ENCODE data around the gene TMTC3. TPM values are rescaled to one million over a fixed set of nuclear protein-coding genes. Genes with fewer than 3 reads are reported as not detected.
A peak's percentile ranks its signal among the peaks of the same experiment; 100 is the strongest.

TMTC3 gene
- polyA plus RNA-seq, 1 of the 3 experiments (the other 2 are of a cell fraction) = 2.8 TPM

GRCh38 chr12:88202500-88202899 is 60.4 kb downstream of the TMTC3 start:
- Histone ChIP-seq H3K9me3 (no peaks in the 10 kb centered on the region), H3F3A (replicated peaks; ENCODE audit: insufficient read depth) (no peaks in the 10 kb centered on the region), H3K9ac (no peak overlapping the region), H4K20me1 (ENCODE audit: insufficient read depth) (no peaks in the 10 kb centered on the region), H2AFZ (ENCODE audit: low read depth) (no peak overlapping the region), H3K9me2 (no peaks in the 10 kb centered on the region), H3K27me3 (ENCODE audit: insufficient read depth) (no peaks in the 10 kb centered on the region), H3K79me2 (ENCODE audit: insufficient read depth) (no peaks in the 10 kb centered on the region), H3K4me1 (ENCODE audit: control insufficient read depth in 1 of 2, insufficient read depth in 2 of 2, low read depth in 1 of 2, low read length in 1 of 2) (no peaks in the 10 kb centered on the region), H3K27ac (ENCODE audit: low read depth in 2 of 2, low read length in 1 of 2) (no peak overlapping the region), H3K4me3 (ENCODE audit: low read depth in 2 of 2, low read length in 1 of 2) (no peak overlapping the region), H3K4me2 (no peak overlapping the region), H3K36me3 (replicated peaks in 1 of 2; ENCODE audit: control insufficient read depth in 1 of 2, insufficient read depth in 2 of 2, low read length in 1 of 2) (peaks cover 0 to 7% of the 10 kb centered on the region in 2 experiments)
- POLR2A ChIA-PET = no interaction called here
- TF ChIP-seq FOXJ3 (CRISPR knock-in tag; IDR thresholded peaks at IDR 0.05) (no peak), ZBTB33 (IDR thresholded peaks at IDR 0.05; ENCODE audit: borderline replicate concordance, low read depth) (no peak), MEF2A (IDR thresholded peaks at IDR 0.05; ENCODE audit: borderline replicate concordance, low read depth) (peak; percentile 57; the same call in 1 of the 2 replicates), FOSL2 (IDR thresholded peaks at IDR 0.05; ENCODE audit: borderline replicate concordance, low read depth) (no peak; the same call in 1 of the 2 replicates)
- DNase-seq = no peak
- CTCF ChIA-PET = no interaction called here
- 40% methylated on average over 2 of the region's 2 CpGs for WGBS (ENCODE audit: low lambda C conversion rate)

- ChIA-PET CTCF (no interaction called here), POLR2A (no interaction called here)
- H3K4me2 ChIP-seq = no peak overlapping the region
- H3K79me2 ChIP-seq (ENCODE audit: insufficient read depth) = no peaks in the 10 kb centered on the region
- no peaks in the 10 kb centered on the region for H3F3A ChIP-seq (replicated peaks; ENCODE audit: insufficient read depth)
- H2AFZ ChIP-seq (ENCODE audit: low read depth) = no peak overlapping the region
- no peaks in the 10 kb centered on the region for H3K4me1 ChIP-seq (ENCODE audit: control insufficient read depth in 1 of 2, insufficient read depth in 2 of 2, low read depth in 1 of 2, low read length in 1 of 2)
- H3K9ac ChIP-seq = no peak overlapping the region
- H3K36me3 ChIP-seq (replicated peaks in 1 of 2; ENCODE audit: control insufficient read depth in 1 of 2, insufficient read depth in 2 of 2, low read length in 1 of 2) = no peaks in the 10 kb centered on the region
- H3K27me3 ChIP-seq (ENCODE audit: insufficient read depth) = no peaks in the 10 kb centered on the region
- no peaks in the 10 kb centered on the region for H4K20me1 ChIP-seq (ENCODE audit: insufficient read depth)
- no peaks in the 10 kb centered on the region for H3K9me3 ChIP-seq
- H3K4me3 ChIP-seq (ENCODE audit: low read depth in 2 of 2, low read length in 1 of 2) = no peak overlapping the region
- H3K27ac ChIP-seq (ENCODE audit: low read depth in 2 of 2, low read length in 1 of 2) = no peak overlapping the region
- 52% methylated on average over 1 of the region's 1 CpG for WGBS (ENCODE audit: low lambda C conversion rate)
- TF ChIP-seq POLR2AphosphoS5 (IDR thresholded peaks at IDR 0.05; ENCODE audit: low read depth, low read length) = no peak
- no peak for TF ChIP-seq MEF2A (IDR thresholded peaks at IDR 0.05; ENCODE audit: borderline replicate concordance, low read depth)
- TF ChIP-seq CHD2 (IDR thresholded peaks at IDR 0.05; ENCODE audit: low read length, partially characterized antibody) = no peak
- no peak for TF ChIP-seq PBX3 (IDR thresholded peaks at IDR 0.05)
- TF ChIP-seq IRF3 (IDR thresholded peaks at IDR 0.05; ENCODE audit: low read depth, low read length) = no peak
- TF ChIP-seq NRF1 (IDR thresholded peaks at IDR 0.05; ENCODE audit: low read depth, low read length) = no peak
- TF ChIP-seq USF2 (IDR thresholded peaks at IDR 0.05; ENCODE audit: borderline replicate concordance, low read depth, low read length) = no peak
- TF ChIP-seq GATA2 (CRISPR knock-in tag; IDR thresholded peaks at IDR 0.05) = no peak
- no peaks in the 10 kb centered on the region for H3K9me2 ChIP-seq
- no peak for DNase-seq
Measured at GRCh38 chr12:88206601-88207000, 64.5 kb downstream of the TMTC3 start.

All from SK-N-SH (cell line).